GM19395 (cell line): ENCODE results near the gene MTMR3.

ENCODE experiments used
- ATAC-seq: cut with Tn5 transposase; IDR thresholded peaks from one replicate; pipeline ENCODE4 v1.9.1; 2021; ENCODE audit warnings: mild to moderate bottlenecking, moderate library complexity; ENCODE audit not compliant: unreplicated experiment

Gene MTMR3

GRCh38 chr22:29998627-29999384 lies 115.8 kb downstream of the MTMR3 start:
- ATAC-seq = no peak

- ATAC-seq = no peak
Measured at GRCh38 chr22:30000566-30000965, 117.6 kb downstream of the MTMR3 start.

- ATAC-seq = no peak
Measured at GRCh38 chr22:30001459-30001858, 118.5 kb downstream of the MTMR3 start.

GRCh38 chr22:30002861-30003486 lies 120.0 kb downstream of the MTMR3 start:
- ATAC-seq = no peak

GRCh38 chr22:30004101-30004500 lies 121.1 kb downstream of the MTMR3 start:
- ATAC-seq = no peak

- ATAC-seq = no peak
Measured at GRCh38 chr22:30004694-30005093, 121.7 kb downstream of the MTMR3 start.

GRCh38 chr22:30005213-30005857 lies 122.4 kb downstream of the MTMR3 start:
- no peak for ATAC-seq

- no peak for ATAC-seq
Measured at GRCh38 chr22:30007361-30007760, 124.4 kb downstream of the MTMR3 start.

- no peak for ATAC-seq
Measured at GRCh38 chr22:30008401-30008800, 125.4 kb downstream of the MTMR3 start.

- ATAC-seq = no peak
Measured at GRCh38 chr22:30009478-30009877, 126.5 kb downstream of the MTMR3 start.

- no peak for ATAC-seq
Measured at GRCh38 chr22:30010789-30011405, 127.9 kb downstream of the MTMR3 start.

- no peak for ATAC-seq
Measured at GRCh38 chr22:30013201-30013600, 130.2 kb downstream of the MTMR3 start.

- ATAC-seq = no peak
Measured at GRCh38 chr22:30014244-30014643, 131.3 kb downstream of the MTMR3 start.

GRCh38 chr22:30015229-30015797 lies 132.3 kb downstream of the MTMR3 start:
- no peak for ATAC-seq

- no peak for ATAC-seq
Measured at GRCh38 chr22:30015846-30016245, 132.9 kb downstream of the MTMR3 start.

- ATAC-seq = no peak
Measured at GRCh38 chr22:30016596-30016995, 133.6 kb downstream of the MTMR3 start.

- no peak for ATAC-seq
Measured at GRCh38 chr22:30017375-30018223, 134.6 kb downstream of the MTMR3 start.

- ATAC-seq = no peak
Measured at GRCh38 chr22:30020511-30020910, 137.5 kb downstream of the MTMR3 start.

- no peak for ATAC-seq
Measured at GRCh38 chr22:30021338-30021737, 138.4 kb downstream of the MTMR3 start.

GRCh38 chr22:30021881-30022619 lies 139.1 kb downstream of the MTMR3 start:
- ATAC-seq = no peak
